ENCODE results near the gene FADS1. TPM values are rescaled to one million over a fixed set of nuclear protein-coding genes. Genes with fewer than 3 reads are reported as not detected.

Gene FADS1
- total and polyA plus RNA-seq, 2 donors (not counting 1 experiment from before 2014, with no cell fraction given): 173 to 208 TPM

- DNase-seq (ENCODE audit: low read depth in 2 of 2): no peak
- Histone ChIP-seq H3K4me1 (ENCODE audit: control insufficient read depth, extremely low read depth, insufficient read depth, low read length) (peaks cover 3% of the 10 kb centered on the region), H3K79me2 (ENCODE audit: control insufficient read depth, insufficient read depth, low read length) (peaks cover 11% of the 10 kb centered on the region), H3K4me2 (ENCODE audit: extremely low read depth, insufficient read depth, low read length) (no peak overlapping the region), H2AFZ (ENCODE audit: low read length) (no peak overlapping the region), H3K9me3 (ENCODE audit: control insufficient read depth, insufficient read depth, low read depth, low read length) (no peaks in the 10 kb centered on the region), H3K36me3 (ENCODE audit: control insufficient read depth, insufficient read depth, low read length) (peaks cover 24% of the 10 kb centered on the region), H3K27me3 (ENCODE audit: control insufficient read depth, insufficient read depth, low read length) (no peaks in the 10 kb centered on the region), H3K9ac (ENCODE audit: insufficient read depth, low read length) (no peak overlapping the region), H3K27ac (ENCODE audit: insufficient read depth, low read length) (no peak overlapping the region), H4K20me1 (ENCODE audit: control insufficient read depth, extremely low read depth, insufficient read depth, low read length) (no peaks in the 10 kb centered on the region), H3K4me3 (replicated peaks in 1 of 4; ENCODE audit: control extremely low read depth in 1 of 4, insufficient read depth in 1 of 4, low read depth in 3 of 4, low read length in 4 of 4) (no peak overlapping the region)
- no peak for TF ChIP-seq EZH2 (IDR thresholded peaks at IDR 0.05; ENCODE audit: low read length, missing control alignments)
- no peak for TF ChIP-seq CTCF (conservative IDR thresholded peaks at IDR 0.05 in 1 of 2, IDR thresholded peaks at IDR 0.05 in 1 of 2; ENCODE audit: low read depth in 1 of 2, low read length in 2 of 2)
These were observed 5.0 kb downstream of the FADS1 start for GRCh38 chr11:61811831-61812230.

GRCh38 chr11:61810671-61811175 lies 6.1 kb downstream of the FADS1 start:
- Histone ChIP-seq H3K27me3 (ENCODE audit: control insufficient read depth, insufficient read depth, low read length) (no peaks in the 10 kb centered on the region), H3K4me2 (ENCODE audit: extremely low read depth, insufficient read depth, low read length) (no peak overlapping the region), H3K79me2 (ENCODE audit: control insufficient read depth, insufficient read depth, low read length) (peaks cover 9% of the 10 kb centered on the region), H3K27ac (ENCODE audit: insufficient read depth, low read length) (no peak overlapping the region), H3K36me3 (ENCODE audit: control insufficient read depth, insufficient read depth, low read length) (peaks cover 28% of the 10 kb centered on the region), H3K4me1 (ENCODE audit: control insufficient read depth, extremely low read depth, insufficient read depth, low read length) (peaks cover 3% of the 10 kb centered on the region), H2AFZ (ENCODE audit: low read length) (no peak overlapping the region), H3K4me3 (replicated peaks in 1 of 4; ENCODE audit: control extremely low read depth in 1 of 4, insufficient read depth in 1 of 4, low read depth in 3 of 4, low read length in 4 of 4) (no peak overlapping the region), H4K20me1 (ENCODE audit: control insufficient read depth, extremely low read depth, insufficient read depth, low read length) (no peaks in the 10 kb centered on the region), H3K9ac (ENCODE audit: insufficient read depth, low read length) (no peak overlapping the region), H3K9me3 (ENCODE audit: control insufficient read depth, insufficient read depth, low read depth, low read length) (no peaks in the 10 kb centered on the region)
- no peak for DNase-seq (ENCODE audit: low read depth in 2 of 2)
- TF ChIP-seq CTCF (conservative IDR thresholded peaks at IDR 0.05 in 1 of 2, IDR thresholded peaks at IDR 0.05 in 1 of 2; ENCODE audit: low read depth in 1 of 2, low read length in 2 of 2) (no peak), EZH2 (IDR thresholded peaks at IDR 0.05; ENCODE audit: low read length, missing control alignments) (no peak)

- Histone ChIP-seq H2AFZ (ENCODE audit: low read length) (no peak overlapping the region), H3K79me2 (ENCODE audit: control insufficient read depth, insufficient read depth, low read length) (no peaks in the 10 kb centered on the region), H3K36me3 (ENCODE audit: control insufficient read depth, insufficient read depth, low read length) (peaks cover 34% of the 10 kb centered on the region), H3K9ac (ENCODE audit: insufficient read depth, low read length) (no peak overlapping the region), H3K27ac (ENCODE audit: insufficient read depth, low read length) (no peak overlapping the region), H3K9me3 (ENCODE audit: control insufficient read depth, insufficient read depth, low read depth, low read length) (no peaks in the 10 kb centered on the region), H3K27me3 (ENCODE audit: control insufficient read depth, insufficient read depth, low read length) (no peaks in the 10 kb centered on the region), H3K4me2 (ENCODE audit: extremely low read depth, insufficient read depth, low read length) (no peak overlapping the region), H4K20me1 (ENCODE audit: control insufficient read depth, extremely low read depth, insufficient read depth, low read length) (no peaks in the 10 kb centered on the region), H3K4me1 (ENCODE audit: control insufficient read depth, extremely low read depth, insufficient read depth, low read length) (no peaks in the 10 kb centered on the region), H3K4me3 (replicated peaks in 1 of 4; ENCODE audit: control extremely low read depth in 1 of 4, insufficient read depth in 1 of 4, low read depth in 3 of 4, low read length in 4 of 4) (no peak overlapping the region)
- TF ChIP-seq EZH2 (IDR thresholded peaks at IDR 0.05; ENCODE audit: low read length, missing control alignments) (no peak), CTCF (conservative IDR thresholded peaks at IDR 0.05 in 1 of 2, IDR thresholded peaks at IDR 0.05 in 1 of 2; ENCODE audit: low read depth in 1 of 2, low read length in 2 of 2) (no peak)
- DNase-seq (ENCODE audit: low read depth in 2 of 2): no peak
These were observed 10.0 kb downstream of the FADS1 start for GRCh38 chr11:61806785-61807184.
